ENCODE measurements around the gene PROM1.

DNA sequence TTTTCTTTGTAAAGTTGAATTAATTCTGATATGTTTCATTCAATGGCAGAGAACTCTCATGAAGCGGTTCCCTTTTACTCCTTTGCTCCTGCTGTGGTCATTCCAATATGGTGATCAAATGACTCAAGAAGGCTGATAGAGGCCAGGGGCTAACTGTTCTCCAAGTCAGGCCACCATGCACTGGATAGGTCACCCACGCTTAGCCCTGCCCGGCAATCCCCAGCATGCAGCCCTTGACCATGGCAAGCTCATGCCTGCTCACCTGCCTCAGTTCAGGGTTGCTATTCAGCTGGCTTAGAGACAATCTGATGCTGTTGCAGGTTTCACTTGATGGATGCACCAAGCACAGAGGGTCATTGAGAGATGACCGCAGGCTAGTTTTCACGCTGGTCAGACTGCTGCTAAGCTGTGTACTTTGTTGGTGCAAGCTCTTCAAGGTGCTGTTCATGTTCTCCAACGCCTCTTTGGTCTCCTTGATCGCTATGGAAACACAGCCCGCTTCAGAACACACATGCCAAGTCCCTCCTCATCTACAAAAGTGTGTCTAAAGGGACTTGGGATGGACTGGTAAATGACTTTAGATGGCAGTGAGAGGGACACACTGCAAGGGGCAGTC, 65.7 kb downstream of the PROM1 start:
- TF ChIP-seq POLR2A (IDR thresholded peaks at IDR 0.05): no peak
- no peak for TF ChIP-seq POLR2AphosphoS5 (IDR thresholded peaks at IDR 0.05)
- no peak for TF ChIP-seq CTCF (IDR thresholded peaks at IDR 0.05)
- TF ChIP-seq EP300 (IDR thresholded peaks at IDR 0.05): no peak
